ENCODE measurements around the gene BNIP2. TPM values are rescaled to one million over a fixed set of nuclear protein-coding genes. Genes with fewer than 3 reads are reported as not detected.

Gene BNIP2
- total RNA-seq, 1 experiment from 2014 or later: 53.1 TPM

- BruUV-seq (replicated peaks): no TSS peak
- no peaks in the 10 kb centered on the region for H4K20me1 ChIP-seq (ENCODE audit: insufficient read depth)
- H3K4me3 ChIP-seq (replicated peaks in 1 of 2; ENCODE audit: low read depth in 1 of 2, low read length in 2 of 2): no peak overlapping the region
- H3K9ac ChIP-seq (ENCODE audit: low read length): no peak overlapping the region
- H3K79me2 ChIP-seq (ENCODE audit: insufficient read depth, low read length): no peaks in the 10 kb centered on the region
- RAD21 ChIA-PET (ENCODE audit: low non-redundant PET in 1 of 2, low total read pairs in 2 of 2, uncharacterized antibody in 2 of 2, unreplicated experiment in 2 of 2): interaction anchor here (0.7 to 1.2 kb wide), 4 partner anchors 86 to 104 kb away, joined by 3 to 4 read pairs (median 3); no protein-coding TSS in a partner anchor
- TF ChIP-seq CEBPB (IDR thresholded peaks at IDR 0.05; ENCODE audit: low read depth): no peak
- TF ChIP-seq CTCF (IDR thresholded peaks at IDR 0.05 in 2 of 3, conservative IDR thresholded peaks at IDR 0.05 in 1 of 3; ENCODE audit: borderline replicate concordance in 1 of 3, insufficient read depth in 1 of 3, low read depth in 2 of 3, low read length in 2 of 3): peak; percentile 44 to 66 (median 55); a peak in 5 of 6 replicates
- peak; percentile 24; the same call in 1 of the 2 replicates for TF ChIP-seq CBX3 (IDR thresholded peaks at IDR 0.05; ENCODE audit: low read depth)
- TF ChIP-seq RAD21 (IDR thresholded peaks at IDR 0.05; ENCODE audit: low read depth): peak; percentile 56
- intact Hi-C loops (cut with micrococcal nuclease): loop anchor here (10.0 kb wide), 1 partner anchor 648 kb away; the partner anchor contains the start of gene RNF111
- CTCF ChIA-PET: interaction anchor here (1.0 to 3.9 kb wide), 5 partner anchors 40 to 104 kb away, joined by 3 to 46 read pairs (median 6); no protein-coding TSS in a partner anchor
- H3K36me3 ChIP-seq (ENCODE audit: control insufficient read depth in 1 of 2, insufficient read depth in 2 of 2, low read length in 2 of 2): no peaks in the 10 kb centered on the region
- no peaks in the 10 kb centered on the region for H3K9me3 ChIP-seq (ENCODE audit: control insufficient read depth in 1 of 2, insufficient read depth in 1 of 2, low read depth in 1 of 2, low read length in 2 of 2)
- H3K4me1 ChIP-seq (ENCODE audit: control insufficient read depth in 1 of 2, insufficient read depth in 2 of 2, low read length in 2 of 2): no peaks in the 10 kb centered on the region
- no peak overlapping the region for H3K27ac ChIP-seq (ENCODE audit: low read depth, low read length)
- no peak overlapping the region for H3K4me2 ChIP-seq (ENCODE audit: low read length)
- no peaks in the 10 kb centered on the region for H3K9me2 ChIP-seq (ENCODE audit: insufficient read depth)
- DNase-seq (ENCODE audit: low read depth, low spot score) (no peak), ATAC-seq (peak; percentile 94)
- POLR2A ChIA-PET: interaction anchor here (1.0 kb wide), 1 partner anchor 25 kb away, joined by 3 read pairs; the partner anchor contains the start of gene GTF2A2
- no peak overlapping the region for H2AFZ ChIP-seq (ENCODE audit: low read depth, low read length, poor library complexity, severe bottlenecking)
- no peaks in the 10 kb centered on the region for H3K27me3 ChIP-seq (ENCODE audit: insufficient read depth, low read length)
These were observed 56.4 kb downstream of the BNIP2 start for GRCh38 chr15:59632714-59633113.

- no peaks in the 10 kb centered on the region for H4K20me1 ChIP-seq (ENCODE audit: insufficient read depth)
- no peaks in the 10 kb centered on the region for H3K9me2 ChIP-seq (ENCODE audit: insufficient read depth)
- H3K4me3 ChIP-seq (replicated peaks in 1 of 2; ENCODE audit: low read depth in 1 of 2, low read length in 2 of 2): no peak overlapping the region
- ChIA-PET RAD21 (ENCODE audit: low non-redundant PET in 1 of 2, low total read pairs in 2 of 2, uncharacterized antibody in 2 of 2, unreplicated experiment in 2 of 2) (interaction anchor here in 1 of 2 experiments (0.7 kb wide), 1 partner anchor 89 kb away, joined by 4 read pairs; no protein-coding TSS in a partner anchor), CTCF (interaction anchor here (2.3 kb wide), 1 partner anchor 90 kb away, joined by 11 read pairs; no protein-coding TSS in a partner anchor), POLR2A (interaction anchor here (0.7 kb wide), 1 partner anchor 108 kb away, joined by 4 read pairs; no protein-coding TSS in a partner anchor)
- peaks cover 0 to 4% of the 10 kb centered on the region in 2 experiments; a peak in 2 of 4 replicates for H3K4me1 ChIP-seq (ENCODE audit: control insufficient read depth in 1 of 2, insufficient read depth in 2 of 2, low read length in 2 of 2)
- H3K4me2 ChIP-seq (ENCODE audit: low read length): no peak overlapping the region
- BruUV-seq (replicated peaks): no TSS peak
- intact Hi-C loops (cut with micrococcal nuclease): loop anchor here (1.0 kb wide), 1 partner anchor 89 kb away; no protein-coding TSS in a partner anchor
- TF ChIP-seq POLR2A (IDR thresholded peaks at IDR 0.05; ENCODE audit: borderline replicate concordance, extremely low read depth, insufficient read depth, insufficient read length) (no peak), MAX (IDR thresholded peaks at IDR 0.05) (no peak), ZFX (IDR thresholded peaks at IDR 0.05) (no peak), CBX3 (IDR thresholded peaks at IDR 0.05; ENCODE audit: low read depth) (0 out of 2 replicates have a peak, but pooled peaks have one; percentile 13), RAD21 (IDR thresholded peaks at IDR 0.05; ENCODE audit: low read depth) (peak; percentile 79), CTCF (IDR thresholded peaks at IDR 0.05 in 2 of 3, conservative IDR thresholded peaks at IDR 0.05 in 1 of 3; ENCODE audit: borderline replicate concordance in 1 of 3, insufficient read depth in 1 of 3, low read depth in 2 of 3, low read length in 2 of 3) (peak; percentile 61 to 81 (median 70); a peak in 5 of 6 replicates), YY1 (IDR thresholded peaks at IDR 0.05; ENCODE audit: extremely low read depth, insufficient replicate concordance, low read depth, low read length) (no peak)
- H2AFZ ChIP-seq (ENCODE audit: low read depth, low read length, poor library complexity, severe bottlenecking): peak overlapping the region; percentile 14
- no peak overlapping the region for H3K27ac ChIP-seq (ENCODE audit: low read depth, low read length)
- no peaks in the 10 kb centered on the region for H3K27me3 ChIP-seq (ENCODE audit: insufficient read depth, low read length)
- H3K36me3 ChIP-seq (ENCODE audit: control insufficient read depth in 1 of 2, insufficient read depth in 2 of 2, low read length in 2 of 2): no peaks in the 10 kb centered on the region
- H3K9ac ChIP-seq (ENCODE audit: low read length): no peak overlapping the region
- ATAC-seq: peak; percentile 100
- peak; percentile 42 for DNase-seq (ENCODE audit: low read depth, low spot score)
- no peaks in the 10 kb centered on the region for H3K79me2 ChIP-seq (ENCODE audit: insufficient read depth, low read length)
- H3K9me3 ChIP-seq (ENCODE audit: control insufficient read depth in 1 of 2, insufficient read depth in 1 of 2, low read depth in 1 of 2, low read length in 2 of 2): no peaks in the 10 kb centered on the region
These were observed 66.8 kb downstream of the BNIP2 start for GRCh38 chr15:59622289-59622688.

Data from HCT116 (cell line).